GM18505 (cell line): Measurements from ENCODE around the gene PHOSPHO1.
"Not testable (repeated sequence)": the region's sequence is repeated elsewhere in the genome, so short reads cannot be mapped to it uniquely, and the experiment has no call there.

Source experiments
- ATAC-seq: cut with Tn5 transposase; IDR thresholded peaks from one replicate; pipeline ENCODE4 v1.9.1; 2021; ENCODE audit not compliant: unreplicated experiment
- POLR2A ChIP-seq: IDR thresholded peaks from 4 replicates; pipeline ENCODE4 v1.6.1; 2011; ENCODE audit warnings: borderline replicate concordance; ENCODE audit not compliant: insufficient read depth, insufficient read length; ENCODE audit errors: extremely low read depth

The PHOSPHO1 gene

DNA sequence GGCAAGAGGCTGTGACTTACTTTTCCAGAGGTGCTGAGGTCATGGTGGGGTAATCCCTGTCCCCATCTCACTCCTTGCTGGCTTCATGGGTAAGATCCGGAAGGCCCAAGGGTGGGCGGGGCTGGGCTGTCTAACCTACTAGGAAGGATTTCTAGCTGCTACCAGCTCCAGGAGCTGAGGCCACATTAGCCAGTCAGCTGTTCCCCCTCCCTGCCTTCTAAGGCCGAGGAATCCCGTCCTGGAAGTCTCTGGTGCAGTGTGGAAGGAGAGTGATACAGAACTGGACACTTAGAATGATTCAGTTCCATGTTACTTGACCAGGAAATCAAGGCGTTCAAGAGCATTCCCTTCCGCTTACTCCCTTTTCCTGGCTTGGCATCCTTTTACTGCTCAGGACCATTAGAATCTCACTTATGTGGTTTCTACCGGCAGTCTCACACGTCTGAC lies 29.1 kb downstream of the PHOSPHO1 start:
- no peak for TF ChIP-seq POLR2A
- ATAC-seq: no peak

DNA sequence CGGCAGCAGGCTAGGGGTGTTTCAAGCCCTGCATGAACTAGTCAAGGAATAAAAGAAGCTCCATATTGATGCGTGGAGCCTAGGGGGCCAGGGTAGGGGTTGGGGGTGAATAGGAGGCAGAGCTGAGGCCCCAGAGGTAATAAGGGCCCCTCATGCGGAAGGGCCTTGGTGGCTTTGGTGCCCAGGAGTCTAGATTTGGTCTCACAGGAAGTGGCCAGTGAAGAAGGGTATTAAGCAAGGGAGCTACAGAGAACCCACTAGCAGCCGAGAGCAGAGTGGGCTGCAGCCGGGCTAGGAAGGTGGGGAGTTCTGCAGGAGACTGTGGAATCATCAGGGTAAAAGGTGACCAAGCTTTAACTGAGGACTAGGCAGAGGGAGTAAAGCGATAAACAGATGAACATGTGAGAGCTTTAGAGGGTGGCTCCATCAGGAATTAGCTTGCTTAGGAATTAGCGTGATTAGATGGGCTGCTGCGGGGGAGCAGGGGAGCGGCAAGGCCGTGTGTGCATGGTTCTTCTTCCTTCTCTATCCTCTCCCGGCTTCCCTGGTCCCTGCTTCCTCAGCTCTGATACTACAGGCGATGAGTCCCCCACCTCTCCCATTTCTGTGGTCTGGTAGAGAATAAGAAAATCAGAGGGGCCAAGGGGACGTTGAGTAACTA lies 30.0 kb downstream of the PHOSPHO1 start:
- no peak for ATAC-seq
- no peak for TF ChIP-seq POLR2A

- TF ChIP-seq POLR2A: no peak
- ATAC-seq: no peak
Measured at GRCh38 chr17:49198211-49198610, 32.4 kb downstream of the PHOSPHO1 start.

DNA sequence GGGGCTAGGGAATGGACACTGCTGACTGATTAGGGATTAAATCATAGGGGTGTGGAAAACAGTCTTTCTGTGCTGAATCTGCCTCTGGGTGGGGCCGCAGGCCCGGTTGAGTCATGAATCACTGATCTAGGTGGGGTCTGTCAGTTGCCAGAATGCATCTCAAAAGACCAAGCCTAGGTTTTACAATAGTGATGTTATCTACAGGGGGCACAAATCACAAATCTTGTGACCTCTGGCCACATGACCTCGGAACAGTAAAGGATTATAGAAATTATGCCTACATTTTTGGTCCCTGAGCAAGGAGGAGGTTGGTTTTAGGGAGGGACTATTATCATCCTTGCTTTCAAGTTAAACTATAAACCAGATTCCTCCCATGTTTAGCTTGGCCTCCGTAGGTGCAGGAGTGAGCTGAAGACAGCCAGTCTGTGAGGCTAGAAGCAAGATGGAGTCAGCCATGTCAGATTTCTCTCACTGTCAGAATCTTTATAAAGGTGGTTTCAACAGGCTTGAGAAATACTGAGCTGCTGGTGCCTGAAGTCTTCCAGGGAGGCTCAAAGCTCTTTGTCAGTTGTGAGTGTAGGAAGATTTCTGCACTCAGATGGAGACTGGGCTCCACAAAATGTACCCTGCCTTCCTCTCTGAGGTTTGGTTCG lies 33.1 kb downstream of the PHOSPHO1 start:
- no peak for TF ChIP-seq POLR2A
- no peak for ATAC-seq

DNA sequence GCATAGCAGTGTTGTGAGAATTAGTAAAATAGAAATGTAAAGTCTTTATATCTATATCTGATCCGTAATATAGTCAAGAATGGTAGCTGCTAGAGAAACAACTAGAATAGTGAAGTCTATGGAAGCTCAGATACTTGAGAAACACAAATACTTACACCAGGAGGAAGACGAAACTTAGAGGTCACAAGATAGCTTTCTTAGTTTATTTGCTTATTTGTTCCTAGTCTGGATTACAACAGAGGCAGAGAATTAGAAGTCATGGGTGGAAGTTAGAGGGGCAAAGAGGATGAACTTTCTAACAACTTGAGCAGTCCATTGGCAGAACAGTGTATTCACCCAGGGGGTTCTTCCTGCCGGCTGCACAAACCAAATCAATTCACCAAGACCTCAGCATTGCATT lies 34.1 kb downstream of the PHOSPHO1 start:
- TF ChIP-seq POLR2A: no peak
- ATAC-seq: no peak

DNA sequence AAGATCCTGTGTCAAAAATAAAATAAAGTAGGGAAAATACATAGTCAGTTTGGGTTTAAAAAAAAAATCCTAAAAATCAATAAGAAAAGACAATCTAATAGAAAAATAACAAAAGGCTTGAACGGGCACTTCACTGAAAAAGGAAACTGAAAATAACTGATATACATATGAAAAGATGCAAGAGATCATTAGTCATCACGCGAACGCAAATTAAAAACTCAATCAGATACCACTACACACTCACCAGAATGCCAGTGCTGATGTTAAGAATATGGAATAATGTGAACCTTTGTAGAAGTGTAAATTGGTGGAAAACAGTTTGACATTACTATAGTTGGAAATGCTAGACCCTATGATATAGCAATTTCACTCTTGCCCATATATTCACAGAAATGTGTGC lies 34.8 kb downstream of the PHOSPHO1 start:
- TF ChIP-seq POLR2A: no peak
- no peak for ATAC-seq

DNA sequence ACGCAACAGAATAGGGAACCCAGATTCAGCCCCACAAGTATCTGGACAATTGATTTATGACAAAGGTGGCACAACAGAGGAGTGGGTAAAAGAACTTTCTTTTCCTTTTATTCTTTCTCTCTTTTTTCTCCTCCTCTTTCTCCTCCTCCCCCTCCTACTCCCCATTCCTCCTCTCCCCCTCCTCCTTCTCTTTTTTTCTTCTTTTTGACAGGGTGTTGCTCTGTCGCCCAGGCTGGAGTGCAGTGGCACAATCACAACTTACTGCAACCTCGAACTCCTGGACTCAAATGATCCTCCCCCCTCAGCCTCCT lies 36.3 kb downstream of the PHOSPHO1 start:
- ATAC-seq: no peak
- no peak for TF ChIP-seq POLR2A

GRCh38 chr17:49193513-49194296 lies 36.9 kb downstream of the PHOSPHO1 start:
- TF ChIP-seq POLR2A: peak; percentile 61
- no peak for ATAC-seq

DNA sequence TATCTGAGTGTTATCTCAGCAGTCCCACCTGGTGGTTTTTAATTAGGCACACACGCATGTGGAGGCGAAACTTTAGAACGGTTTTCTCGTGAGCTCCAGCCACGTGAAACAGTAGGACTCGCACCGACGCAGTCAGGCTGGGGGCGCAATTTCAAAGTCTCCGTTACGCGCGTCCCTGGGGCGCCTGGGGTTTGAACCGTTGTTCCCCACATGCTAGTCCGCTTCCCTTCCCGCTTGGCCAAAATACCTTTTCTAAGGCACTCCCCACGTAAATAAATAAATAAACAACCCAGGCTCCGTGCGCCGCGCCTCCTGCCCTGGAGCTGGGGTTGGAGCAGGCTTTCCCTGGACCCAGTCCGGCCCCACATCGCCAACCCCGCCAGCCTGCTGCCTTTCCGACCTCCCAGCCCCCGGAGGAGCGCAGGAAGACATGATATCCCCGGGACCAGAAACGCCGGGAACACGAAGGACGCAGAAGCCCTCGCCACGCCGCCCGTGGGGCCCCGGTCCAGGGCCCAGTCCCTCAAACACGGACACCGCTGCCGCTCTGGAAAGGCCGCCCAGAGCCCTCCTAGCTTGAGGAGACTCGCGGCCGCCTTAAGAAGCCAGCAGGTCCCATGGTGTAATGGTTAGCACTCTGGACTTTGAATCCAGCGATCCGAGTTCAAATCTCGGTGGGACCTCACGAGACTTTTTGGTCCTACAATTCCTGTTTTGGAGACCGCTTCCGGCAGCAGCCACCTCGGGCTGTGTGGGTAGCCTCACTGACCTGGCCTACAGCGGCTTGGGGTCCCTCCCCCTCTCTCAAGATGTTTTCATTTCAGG lies 38.5 kb downstream of the PHOSPHO1 start:
- TF ChIP-seq POLR2A: peak; percentile 61
- peak; percentile 37 for ATAC-seq

DNA sequence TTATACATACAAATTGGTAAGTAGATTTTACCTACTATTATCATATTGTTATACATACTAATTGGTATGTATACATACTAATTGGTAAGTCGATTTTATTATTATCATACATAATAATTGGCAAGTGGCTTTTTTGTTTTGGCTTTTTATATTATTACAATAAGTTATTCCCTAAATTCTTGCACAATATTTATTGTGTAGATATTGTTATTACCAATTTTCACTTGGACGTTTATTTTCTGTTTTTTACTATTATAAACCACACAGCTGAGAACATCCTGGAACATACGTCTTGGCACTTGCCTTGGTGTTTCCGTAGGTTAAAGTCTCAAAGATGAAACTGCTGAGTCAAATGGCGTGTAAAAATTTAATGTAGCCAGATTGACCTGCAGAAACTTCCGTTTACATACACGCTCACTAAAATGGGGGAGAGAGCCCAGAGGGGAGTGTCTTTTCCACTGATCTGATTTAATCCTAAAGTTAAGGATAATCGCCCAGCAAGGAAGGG lies 39.1 kb downstream of the PHOSPHO1 start:
- no peak for TF ChIP-seq POLR2A
- ATAC-seq: no peak

GRCh38 chr17:49190932-49191331 lies 39.7 kb downstream of the PHOSPHO1 start:
- no peak for TF ChIP-seq POLR2A
- ATAC-seq: no peak

- TF ChIP-seq POLR2A: no peak
- no peak for ATAC-seq
Measured at GRCh38 chr17:49187301-49187700, 43.3 kb downstream of the PHOSPHO1 start.

- not testable (repeated sequence) for ATAC-seq
Measured at GRCh38 chr17:49185381-49185780, 45.2 kb downstream of the PHOSPHO1 start.

DNA sequence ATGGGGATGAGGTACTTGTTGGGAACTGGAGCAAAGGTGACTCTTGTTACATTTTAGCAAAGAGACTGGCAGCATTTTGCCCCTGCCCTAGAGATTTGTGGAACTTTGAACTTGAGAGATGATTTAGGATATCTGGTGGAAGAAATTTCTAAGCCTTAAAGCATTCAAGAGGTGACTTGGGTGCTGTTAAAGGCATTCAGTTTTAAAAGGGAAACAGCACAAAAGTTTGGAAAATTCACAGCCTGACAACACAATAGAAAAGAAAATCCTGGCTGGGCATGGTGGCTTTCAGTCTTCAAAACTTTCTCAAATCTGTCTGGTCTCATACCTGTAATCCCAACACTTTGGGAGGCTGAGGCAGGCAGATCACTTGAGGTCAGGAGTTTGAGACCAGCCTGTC lies 46.1 kb downstream of the PHOSPHO1 start:
- ATAC-seq: not testable (repeated sequence)
